ENCODE data around the gene ZSCAN26.
"Not testable (repeated sequence)": the region's sequence is repeated elsewhere in the genome, so short reads cannot be mapped to it uniquely, and the experiment has no call there.

The ZSCAN26 gene

DNA sequence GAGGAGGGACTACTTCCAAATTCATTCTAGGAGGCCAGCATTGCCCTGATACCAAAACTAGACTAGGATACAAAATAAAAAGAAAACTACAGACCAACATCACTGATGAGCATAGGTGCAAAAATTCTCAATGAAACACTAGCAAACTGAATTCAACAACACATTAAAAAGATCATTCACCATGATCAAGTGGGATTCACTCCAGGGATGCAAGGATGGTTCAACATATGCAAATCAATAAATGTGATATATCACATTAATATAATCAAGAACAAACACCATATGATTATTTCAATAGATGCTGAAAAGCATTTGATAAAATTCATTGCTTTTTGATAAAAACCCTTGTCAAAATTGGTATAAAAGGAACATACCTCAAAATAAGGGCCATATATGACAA lies 24.6 kb downstream of the ZSCAN26 start:
- H3K27ac ChIP-seq (ENCODE audit: low read length): no peak overlapping the region
- TF ChIP-seq EZH2phosphoT487 (IDR thresholded peaks at IDR 0.05; ENCODE audit: low read depth): no peak
- H3K36me3 ChIP-seq (replicated peaks; ENCODE audit: low read depth, low read length): no peaks in the 10 kb centered on the region
- H3K9me3 ChIP-seq (ENCODE audit: insufficient read depth, low read length): no peaks in the 10 kb centered on the region
- no peak overlapping the region for H3K4me3 ChIP-seq (ENCODE audit: low read length)
- H2AFZ ChIP-seq (ENCODE audit: low read depth, low read length): no peak overlapping the region
- no peaks in the 10 kb centered on the region for H3K79me2 ChIP-seq (ENCODE audit: low read length)
- no peak overlapping the region for H3K9ac ChIP-seq (ENCODE audit: low read length)
- no peak overlapping the region for H3K4me2 ChIP-seq (ENCODE audit: low read length)
- H3K27me3 ChIP-seq (ENCODE audit: low read depth, low read length): no peaks in the 10 kb centered on the region
- no peaks in the 10 kb centered on the region for H3K4me1 ChIP-seq (ENCODE audit: low read length)
- no peaks in the 10 kb centered on the region for H4K20me1 ChIP-seq (ENCODE audit: insufficient read depth, low read length)

DNA sequence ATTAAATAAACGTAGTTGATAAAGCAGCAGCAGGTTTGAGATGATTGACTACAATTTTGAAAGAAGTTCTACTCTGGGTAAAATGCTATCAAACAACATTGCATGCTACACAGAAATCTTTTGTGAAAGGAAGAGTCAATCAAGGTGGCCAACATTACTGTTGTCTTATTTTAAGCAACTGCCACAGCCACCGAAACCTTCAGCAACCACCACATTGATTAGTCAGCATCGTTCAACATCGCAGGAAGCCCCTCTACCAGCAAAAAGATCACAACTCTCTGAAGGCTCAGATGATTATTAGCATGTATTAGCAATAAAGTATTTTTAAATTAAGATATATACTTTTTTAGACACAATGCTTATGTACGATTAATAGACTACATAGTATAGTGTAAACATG lies 28.4 kb downstream of the ZSCAN26 start:
- TF ChIP-seq EZH2phosphoT487 (IDR thresholded peaks at IDR 0.05; ENCODE audit: low read depth): no peak
- TF ChIP-seq, protein P1, sequence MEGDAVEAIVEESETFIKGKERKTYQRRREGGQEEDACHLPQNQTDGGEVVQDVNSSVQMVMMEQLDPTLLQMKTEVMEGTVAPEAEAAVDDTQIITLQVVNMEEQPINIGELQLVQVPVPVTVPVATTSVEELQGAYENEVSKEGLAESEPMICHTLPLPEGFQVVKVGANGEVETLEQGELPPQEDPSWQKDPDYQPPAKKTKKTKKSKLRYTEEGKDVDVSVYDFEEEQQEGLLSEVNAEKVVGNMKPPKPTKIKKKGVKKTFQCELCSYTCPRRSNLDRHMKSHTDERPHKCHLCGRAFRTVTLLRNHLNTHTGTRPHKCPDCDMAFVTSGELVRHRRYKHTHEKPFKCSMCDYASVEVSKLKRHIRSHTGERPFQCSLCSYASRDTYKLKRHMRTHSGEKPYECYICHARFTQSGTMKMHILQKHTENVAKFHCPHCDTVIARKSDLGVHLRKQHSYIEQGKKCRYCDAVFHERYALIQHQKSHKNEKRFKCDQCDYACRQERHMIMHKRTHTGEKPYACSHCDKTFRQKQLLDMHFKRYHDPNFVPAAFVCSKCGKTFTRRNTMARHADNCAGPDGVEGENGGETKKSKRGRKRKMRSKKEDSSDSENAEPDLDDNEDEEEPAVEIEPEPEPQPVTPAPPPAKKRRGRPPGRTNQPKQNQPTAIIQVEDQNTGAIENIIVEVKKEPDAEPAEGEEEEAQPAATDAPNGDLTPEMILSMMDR (IDR thresholded peaks at IDR 0.05; ENCODE audit: low read depth, low read length): no peak
- Histone ChIP-seq H3K9me3 (ENCODE audit: insufficient read depth, low read length) (no peaks in the 10 kb centered on the region), H3K4me2 (ENCODE audit: low read length) (no peak overlapping the region), H3K27ac (ENCODE audit: low read length) (no peak overlapping the region), H3K36me3 (replicated peaks; ENCODE audit: low read depth, low read length) (no peaks in the 10 kb centered on the region), H3K4me1 (ENCODE audit: low read length) (no peaks in the 10 kb centered on the region), H2AFZ (ENCODE audit: low read depth, low read length) (no peak overlapping the region), H3K79me2 (ENCODE audit: low read length) (no peaks in the 10 kb centered on the region), H3K4me3 (ENCODE audit: low read length) (no peak overlapping the region), H3K9ac (ENCODE audit: low read length) (no peak overlapping the region), H3K27me3 (ENCODE audit: low read depth, low read length) (no peaks in the 10 kb centered on the region), H4K20me1 (ENCODE audit: insufficient read depth, low read length) (no peaks in the 10 kb centered on the region)

DNA sequence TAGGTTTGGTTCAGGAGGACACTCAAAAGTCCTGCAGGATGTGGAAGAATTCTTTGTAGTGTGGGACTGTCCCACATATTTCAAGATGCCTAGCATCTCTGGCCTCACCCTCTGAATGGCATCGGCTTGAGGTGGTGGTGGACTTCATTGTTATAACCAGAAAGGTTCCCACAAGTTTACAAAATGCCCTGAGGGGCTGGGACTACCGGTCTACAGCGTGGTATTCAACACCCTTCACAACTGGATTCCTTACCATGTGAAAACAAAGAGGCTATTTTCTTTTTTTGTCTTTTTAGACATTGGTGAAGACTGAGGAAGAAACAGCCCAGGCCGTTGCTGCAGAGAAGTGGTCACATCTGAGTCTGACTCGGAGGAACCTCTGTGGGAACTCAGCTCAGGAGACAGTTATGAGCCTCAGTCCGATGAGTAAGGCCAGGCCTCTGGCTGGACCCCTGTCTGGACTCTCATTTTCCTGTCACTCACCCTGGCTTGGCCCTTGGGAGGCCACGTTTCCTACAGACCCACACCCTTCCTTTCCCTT lies 29.6 kb downstream of the ZSCAN26 start:
- no peak overlapping the region for H3K27ac ChIP-seq (ENCODE audit: low read length)
- no peaks in the 10 kb centered on the region for H3K4me1 ChIP-seq (ENCODE audit: low read length)
- H3K4me3 ChIP-seq (ENCODE audit: low read length): no peak overlapping the region
- H3K36me3 ChIP-seq (replicated peaks; ENCODE audit: low read depth, low read length): no peaks in the 10 kb centered on the region
- H2AFZ ChIP-seq (ENCODE audit: low read depth, low read length): no peak overlapping the region
- no peaks in the 10 kb centered on the region for H4K20me1 ChIP-seq (ENCODE audit: insufficient read depth, low read length)
- H3K9ac ChIP-seq (ENCODE audit: low read length): no peak overlapping the region
- no peaks in the 10 kb centered on the region for H3K79me2 ChIP-seq (ENCODE audit: low read length)
- no peak overlapping the region for H3K4me2 ChIP-seq (ENCODE audit: low read length)
- TF ChIP-seq EZH2phosphoT487 (IDR thresholded peaks at IDR 0.05; ENCODE audit: low read depth): no peak
- TF ChIP-seq, protein P1 (IDR thresholded peaks at IDR 0.05; ENCODE audit: low read depth, low read length): no peak
- no peaks in the 10 kb centered on the region for H3K27me3 ChIP-seq (ENCODE audit: low read depth, low read length)
- no peaks in the 10 kb centered on the region for H3K9me3 ChIP-seq (ENCODE audit: insufficient read depth, low read length)

DNA sequence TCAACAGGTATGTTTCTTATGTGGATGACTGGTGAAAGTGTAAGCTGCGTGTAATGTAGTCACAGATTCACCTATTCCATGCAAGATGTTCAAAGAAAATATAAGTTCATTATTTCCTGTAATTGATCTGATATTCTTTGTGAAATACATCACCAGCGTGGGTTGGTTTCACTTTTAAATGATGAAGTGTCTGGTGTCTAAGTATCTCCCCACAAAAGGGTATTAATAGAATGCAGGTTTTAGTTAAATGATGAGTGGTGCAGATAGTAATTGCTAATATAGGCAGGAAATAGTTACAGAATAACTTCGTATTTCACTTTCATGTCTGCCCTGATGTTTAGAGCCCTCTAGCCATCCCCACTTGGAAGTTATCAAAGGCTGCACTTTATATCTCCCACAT lies 36.6 kb downstream of the ZSCAN26 start:
- Histone ChIP-seq H3K4me3 (ENCODE audit: low read length) (no peak overlapping the region), H3K9me3 (ENCODE audit: insufficient read depth, low read length) (no peaks in the 10 kb centered on the region), H2AFZ (ENCODE audit: low read depth, low read length) (no peak overlapping the region), H4K20me1 (ENCODE audit: insufficient read depth, low read length) (no peaks in the 10 kb centered on the region), H3K27ac (ENCODE audit: low read length) (no peak overlapping the region), H3K4me2 (ENCODE audit: low read length) (peak overlapping the region; percentile 12; the same call in 1 of the 2 replicates), H3K79me2 (ENCODE audit: low read length) (no peaks in the 10 kb centered on the region), H3K9ac (ENCODE audit: low read length) (no peak overlapping the region), H3K4me1 (ENCODE audit: low read length) (no peaks in the 10 kb centered on the region), H3K27me3 (ENCODE audit: low read depth, low read length) (no peaks in the 10 kb centered on the region), H3K36me3 (replicated peaks; ENCODE audit: low read depth, low read length) (no peaks in the 10 kb centered on the region)
- TF ChIP-seq, protein P1 (IDR thresholded peaks at IDR 0.05; ENCODE audit: low read depth, low read length): no peak
- no peak for TF ChIP-seq EZH2phosphoT487 (IDR thresholded peaks at IDR 0.05; ENCODE audit: low read depth)

DNA sequence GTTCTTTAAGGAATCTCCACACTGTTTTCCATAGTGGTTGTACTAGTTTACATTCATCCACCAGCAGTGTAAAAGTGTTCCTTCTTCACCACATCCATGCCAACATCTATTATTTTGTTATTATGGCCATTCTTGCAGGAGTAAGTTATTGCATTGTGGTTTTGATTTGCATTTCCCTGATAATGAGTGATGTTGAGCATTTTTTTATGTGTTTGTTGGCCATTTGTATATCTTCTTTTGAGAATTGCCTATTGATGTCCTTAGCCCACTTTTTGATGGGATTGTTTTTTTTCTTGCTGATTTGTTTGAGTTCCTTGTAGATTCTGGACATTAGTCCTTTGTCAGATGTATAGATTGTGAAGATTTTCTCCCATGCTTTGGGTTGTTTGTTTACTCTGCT lies 39.4 kb downstream of the ZSCAN26 start:
- H3K4me1 ChIP-seq (ENCODE audit: low read length); H3K36me3 ChIP-seq (replicated peaks; ENCODE audit: low read depth, low read length); H3K79me2 ChIP-seq (ENCODE audit: low read length); H3K27ac ChIP-seq (ENCODE audit: low read length); H3K9me3 ChIP-seq (ENCODE audit: insufficient read depth, low read length); H3K4me2 ChIP-seq (ENCODE audit: low read length); H4K20me1 ChIP-seq (ENCODE audit: insufficient read depth, low read length); H2AFZ ChIP-seq (ENCODE audit: low read depth, low read length); H3K27me3 ChIP-seq (ENCODE audit: low read depth, low read length); H3K9ac ChIP-seq (ENCODE audit: low read length); H3K4me3 ChIP-seq (ENCODE audit: low read length): not testable (repeated sequence)

Measured in OCI-LY3 (cell line).